GM18507 (cell line): Measurements from ENCODE around the gene SLC29A3.

ENCODE experiments used
- DNase-seq: peaks from one replicate; pipeline ENCODE4 v3.0.0; 2011; ENCODE audit warnings: low read depth; ENCODE audit not compliant: insufficient read length; ENCODE audit errors: extremely low spot score
- FAIRE-seq: peaks from 2 replicates; lab custom pipeline; 2011; peaks lifted over from hg19 to GRCh38; lab: Jason Lieb, UNC

SLC29A3 gene

DNA sequence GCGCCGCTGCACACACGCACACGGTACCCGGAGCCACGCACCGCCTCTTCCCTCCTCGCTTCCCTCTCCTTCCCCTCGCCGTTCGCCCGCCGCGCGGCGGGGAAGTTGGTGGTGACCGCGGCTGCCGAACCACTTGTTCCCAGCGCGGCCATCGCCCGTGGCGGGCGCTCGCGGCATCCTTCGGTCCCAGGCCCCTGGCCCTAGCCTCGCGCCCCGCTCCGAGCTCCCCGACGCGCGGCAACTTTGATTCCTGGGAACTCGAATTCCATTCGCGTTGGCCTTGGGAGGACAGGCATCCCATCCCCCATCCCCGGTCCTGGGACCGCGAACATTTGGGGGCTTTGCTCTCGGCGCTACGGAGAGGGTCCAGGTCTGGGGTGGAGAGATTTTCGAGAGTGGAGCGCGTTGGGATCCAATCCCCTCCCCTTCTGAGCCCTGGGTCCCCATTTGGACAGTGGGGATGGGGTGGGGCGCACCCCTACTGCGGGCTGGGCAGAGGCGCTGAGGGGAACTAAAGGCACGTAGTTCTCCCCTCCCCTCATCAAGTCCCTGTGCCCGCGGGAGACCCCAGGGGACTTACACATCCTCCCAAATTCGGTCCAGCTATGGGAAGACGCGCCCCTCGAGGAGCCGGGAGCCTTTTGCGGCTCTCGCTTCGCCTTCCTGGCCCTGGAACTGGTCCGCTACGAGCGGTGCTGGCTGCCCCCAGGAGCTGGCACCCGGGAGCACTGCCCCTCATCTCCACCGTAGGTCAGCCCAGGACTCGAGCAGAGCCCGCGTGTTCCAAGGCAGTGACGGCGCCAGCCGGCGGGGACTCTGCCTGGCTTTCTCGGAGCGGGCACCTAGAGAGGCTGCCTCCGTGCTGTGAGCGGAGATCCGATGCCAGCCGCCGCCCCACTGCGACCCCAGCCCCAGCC, 78.5 kb downstream of the SLC29A3 start:
- no peak for FAIRE-seq
- DNase-seq = no peak

DNA sequence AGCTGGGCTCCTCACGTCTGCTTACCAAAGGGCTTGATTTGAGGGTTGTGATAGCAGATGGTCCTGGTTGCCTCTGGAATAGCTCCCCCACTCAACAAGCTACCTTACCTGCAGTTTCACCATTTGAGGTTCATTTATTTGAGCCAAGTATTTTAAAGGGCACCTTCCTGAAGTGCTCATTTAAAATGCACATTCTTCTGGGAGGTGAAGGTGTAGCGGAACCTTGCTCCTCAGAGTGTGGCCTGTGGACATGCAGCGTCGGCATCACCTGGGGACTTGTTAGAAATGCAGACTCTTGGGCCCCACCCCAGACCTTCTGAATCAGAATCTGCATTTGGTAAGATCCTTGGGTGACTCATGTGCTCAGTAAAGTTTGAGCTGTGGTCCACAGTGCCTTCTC, 79.9 kb downstream of the SLC29A3 start:
- no peak for FAIRE-seq
- DNase-seq = no peak

DNA sequence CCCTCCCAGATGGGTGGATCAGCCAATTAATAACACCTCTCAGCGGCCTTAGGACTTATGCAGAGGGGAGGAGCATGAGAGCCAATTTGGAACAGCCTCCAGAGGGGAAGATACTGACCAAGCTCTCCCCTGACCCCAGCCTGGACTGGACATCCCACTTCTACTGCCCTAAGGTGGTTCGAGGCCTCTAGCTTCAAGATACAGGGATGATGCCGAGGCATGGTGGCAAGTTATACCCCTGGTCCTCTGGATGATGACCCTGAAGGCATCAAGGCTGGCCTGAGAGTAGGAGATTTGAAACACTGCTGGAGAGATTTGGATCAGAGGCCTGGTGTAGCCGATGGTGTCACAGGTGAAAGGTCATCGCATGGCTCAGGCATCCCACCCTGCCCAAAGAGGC, 80.9 kb downstream of the SLC29A3 start:
- DNase-seq (no peak), FAIRE-seq (no peak)

DNA sequence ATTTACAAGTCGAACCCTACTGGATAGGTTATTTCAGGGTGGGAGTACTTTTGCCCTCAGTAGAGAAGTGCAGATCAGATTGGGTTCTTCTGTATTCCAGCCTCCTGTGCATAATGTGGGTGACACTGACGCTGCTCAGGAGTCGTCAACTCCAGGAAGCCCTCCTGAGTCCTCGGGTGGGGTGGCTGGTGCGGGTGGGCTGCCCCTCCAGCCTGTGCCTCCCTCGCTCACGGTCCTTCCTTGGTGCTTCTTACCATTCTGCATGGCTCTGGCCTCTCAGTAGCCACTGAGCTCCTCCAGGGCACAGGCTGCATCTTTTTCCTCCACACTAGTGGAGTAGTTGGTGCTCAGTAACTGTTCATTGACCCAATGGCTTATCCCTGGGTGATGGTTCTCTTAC, 82.0 kb downstream of the SLC29A3 start:
- FAIRE-seq (no peak), DNase-seq (no peak)

DNA sequence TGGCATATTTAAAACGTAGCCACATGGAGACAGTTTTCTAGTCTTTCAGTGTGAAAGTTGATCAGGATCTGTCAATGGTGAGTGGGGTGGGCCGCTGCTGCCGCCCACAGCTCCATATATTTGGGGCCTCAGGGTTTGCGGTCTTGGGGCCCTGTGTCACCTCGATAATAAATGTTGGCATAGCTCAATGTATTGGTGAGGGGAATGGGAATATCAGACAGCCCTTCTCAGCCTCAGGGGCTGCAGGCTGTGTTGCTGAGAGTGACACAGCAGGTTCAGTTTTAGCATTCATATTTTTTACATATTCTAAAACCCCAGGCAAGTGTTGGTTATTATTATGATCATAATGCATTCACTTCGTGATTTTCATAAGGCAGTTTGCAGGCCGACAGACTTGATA, 82.9 kb downstream of the SLC29A3 start:
- FAIRE-seq (no peak), DNase-seq (no peak)

DNA sequence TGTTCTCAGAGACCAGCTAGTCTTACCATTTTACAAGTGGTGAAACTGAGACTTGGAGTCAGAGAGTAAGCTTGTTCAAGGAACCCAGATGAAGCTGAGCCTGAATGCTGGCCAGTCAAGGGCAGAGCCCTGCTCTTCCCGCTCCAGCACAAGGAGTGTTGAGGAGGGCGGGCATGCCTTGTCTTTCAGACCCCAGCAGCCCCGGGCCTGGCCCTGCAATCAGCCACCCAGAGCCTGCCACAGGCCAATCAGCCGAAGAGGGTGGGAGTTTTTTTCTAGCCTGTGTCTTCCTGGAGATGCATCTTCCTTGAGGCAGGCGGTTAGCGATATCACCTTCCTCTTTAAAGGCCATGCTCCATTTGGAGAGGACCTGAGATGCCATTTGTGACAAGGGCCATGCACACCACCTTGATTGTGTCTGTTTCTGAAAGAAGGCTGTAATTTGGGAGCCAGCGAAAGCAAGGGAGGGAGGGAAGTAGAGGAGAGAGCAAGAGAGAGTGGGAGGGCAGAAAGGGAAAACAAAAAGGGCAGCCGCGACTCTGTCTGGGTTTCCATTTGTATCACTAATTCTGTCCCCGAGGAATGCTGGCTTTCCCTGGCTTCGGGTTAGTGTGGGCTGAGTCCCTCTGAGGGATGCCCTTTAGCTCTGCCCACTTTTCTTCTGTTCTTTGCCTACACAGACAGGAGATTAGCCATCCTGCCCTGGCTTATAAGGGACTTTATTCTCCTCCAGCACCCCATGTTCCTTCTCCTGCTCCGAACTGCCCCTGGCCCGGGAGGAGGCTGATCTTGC, 85.6 kb downstream of the SLC29A3 start:
- DNase-seq (no peak), FAIRE-seq (no peak)

DNA sequence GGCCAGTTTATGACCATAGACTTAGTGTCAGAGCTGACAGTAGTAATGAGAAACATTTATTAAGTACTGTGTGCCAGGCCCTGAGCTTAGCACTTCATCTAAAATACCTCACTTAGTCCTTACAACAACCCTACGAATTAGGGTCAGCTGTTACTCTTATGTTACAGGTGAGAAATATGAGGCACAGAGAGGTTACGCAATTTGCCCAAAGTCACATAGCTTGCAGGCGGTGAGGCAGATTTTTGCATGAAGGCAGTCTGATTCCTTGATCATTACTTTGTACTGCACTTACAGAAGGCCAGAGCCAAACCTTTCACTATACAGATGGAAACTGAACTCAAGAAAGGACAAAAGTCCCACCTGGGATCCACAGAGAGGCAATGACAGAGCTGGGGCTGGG, 87.8 kb downstream of the SLC29A3 start:
- FAIRE-seq (no peak), DNase-seq (no peak)

DNA sequence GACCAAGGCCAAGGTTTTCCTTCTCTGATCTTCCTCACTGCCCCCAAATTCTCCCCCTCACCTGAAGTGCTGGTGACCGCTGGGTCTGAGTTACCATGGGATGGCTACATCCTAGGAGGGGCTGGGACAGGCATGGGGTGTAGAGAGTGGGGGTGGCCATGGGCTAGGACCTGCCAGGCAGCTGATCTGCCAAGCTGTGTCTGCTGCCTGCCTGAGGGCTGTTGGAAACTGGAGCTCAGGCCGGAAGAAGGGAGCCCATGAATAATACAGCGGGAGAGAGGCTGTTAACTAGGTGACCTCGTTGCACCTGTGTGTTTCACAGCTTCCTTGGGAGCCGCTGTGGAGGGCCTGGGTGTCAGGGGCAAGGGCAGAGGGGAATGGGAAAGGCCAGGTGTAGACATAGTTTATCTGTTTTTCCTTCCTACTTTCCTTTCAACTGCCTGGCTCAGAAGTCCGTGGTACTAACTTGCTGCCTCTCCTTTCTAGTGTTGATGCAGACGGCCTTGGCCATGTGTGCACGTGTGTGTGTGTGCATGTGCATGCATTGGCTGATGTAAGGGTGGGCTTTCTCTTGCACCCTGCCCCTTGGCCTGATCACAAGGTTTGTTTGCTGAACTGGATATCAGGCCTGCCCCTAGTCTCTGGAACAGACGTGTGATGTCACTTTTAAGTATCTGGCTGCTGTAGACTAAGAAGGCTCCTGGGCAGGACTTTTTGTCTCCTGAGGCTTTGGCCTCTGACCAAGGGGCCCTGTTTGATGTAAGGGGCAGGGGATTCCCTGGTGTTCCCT, 89.6 kb downstream of the SLC29A3 start:
- FAIRE-seq (no peak), DNase-seq (no peak)

DNA sequence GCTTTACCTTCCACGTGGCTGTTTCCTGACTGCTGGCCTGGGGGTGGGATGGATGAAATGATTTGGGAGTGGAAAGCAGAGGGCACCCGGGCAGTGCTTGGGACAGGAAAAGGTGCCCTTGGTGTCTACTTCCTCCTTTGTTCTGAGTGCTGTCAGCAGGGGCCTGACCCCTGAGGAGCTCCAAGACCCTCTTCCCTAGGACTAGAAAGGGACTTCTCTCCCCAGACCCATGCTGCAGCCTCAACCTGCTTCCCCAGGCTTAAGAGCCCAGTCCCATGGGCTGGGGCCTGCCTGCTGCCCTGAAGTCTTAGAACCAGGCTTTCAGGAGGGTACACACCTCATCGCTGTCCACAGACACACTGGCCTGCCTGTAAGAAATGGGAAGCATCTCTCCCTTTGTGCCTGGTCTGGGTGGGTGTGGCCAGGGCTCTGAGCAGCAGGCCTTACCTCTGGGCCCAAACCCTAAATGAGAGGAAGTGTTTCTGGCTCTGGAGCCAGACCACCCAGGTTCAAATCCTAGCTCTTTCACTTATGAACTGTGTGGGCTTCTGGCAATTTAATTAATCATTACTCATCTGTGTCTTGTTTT, 90.6 kb downstream of the SLC29A3 start:
- DNase-seq (no peak), FAIRE-seq (no peak)
